ENCODE data around the gene ECI2. TPM values are rescaled to one million over a fixed set of nuclear protein-coding genes. Genes with fewer than 3 reads are reported as not detected.

Gene ECI2
- total and polyA plus RNA-seq, 2 of the 13 experiments (the other 11 are each of a cell fraction or from before 2014, with no cell fraction given), result 78.5 to 228 TPM

- no peak for TF ChIP-seq ZHX2 (IDR thresholded peaks at IDR 0.05; ENCODE audit: low read depth)
- TF ChIP-seq ZHX2 (CRISPR knock-in tag; IDR thresholded peaks at IDR 0.05; ENCODE audit: borderline replicate concordance), result no peak
- peak; percentile 52 for TF ChIP-seq ZNF883 (CRISPR knock-in tag; IDR thresholded peaks at IDR 0.05; ENCODE audit: not compliant biosample characterization)
- TF ChIP-seq POLR2AphosphoS2 (IDR thresholded peaks at IDR 0.05; ENCODE audit: low read depth, low read length), result no peak
- TF ChIP-seq, protein P1, sequence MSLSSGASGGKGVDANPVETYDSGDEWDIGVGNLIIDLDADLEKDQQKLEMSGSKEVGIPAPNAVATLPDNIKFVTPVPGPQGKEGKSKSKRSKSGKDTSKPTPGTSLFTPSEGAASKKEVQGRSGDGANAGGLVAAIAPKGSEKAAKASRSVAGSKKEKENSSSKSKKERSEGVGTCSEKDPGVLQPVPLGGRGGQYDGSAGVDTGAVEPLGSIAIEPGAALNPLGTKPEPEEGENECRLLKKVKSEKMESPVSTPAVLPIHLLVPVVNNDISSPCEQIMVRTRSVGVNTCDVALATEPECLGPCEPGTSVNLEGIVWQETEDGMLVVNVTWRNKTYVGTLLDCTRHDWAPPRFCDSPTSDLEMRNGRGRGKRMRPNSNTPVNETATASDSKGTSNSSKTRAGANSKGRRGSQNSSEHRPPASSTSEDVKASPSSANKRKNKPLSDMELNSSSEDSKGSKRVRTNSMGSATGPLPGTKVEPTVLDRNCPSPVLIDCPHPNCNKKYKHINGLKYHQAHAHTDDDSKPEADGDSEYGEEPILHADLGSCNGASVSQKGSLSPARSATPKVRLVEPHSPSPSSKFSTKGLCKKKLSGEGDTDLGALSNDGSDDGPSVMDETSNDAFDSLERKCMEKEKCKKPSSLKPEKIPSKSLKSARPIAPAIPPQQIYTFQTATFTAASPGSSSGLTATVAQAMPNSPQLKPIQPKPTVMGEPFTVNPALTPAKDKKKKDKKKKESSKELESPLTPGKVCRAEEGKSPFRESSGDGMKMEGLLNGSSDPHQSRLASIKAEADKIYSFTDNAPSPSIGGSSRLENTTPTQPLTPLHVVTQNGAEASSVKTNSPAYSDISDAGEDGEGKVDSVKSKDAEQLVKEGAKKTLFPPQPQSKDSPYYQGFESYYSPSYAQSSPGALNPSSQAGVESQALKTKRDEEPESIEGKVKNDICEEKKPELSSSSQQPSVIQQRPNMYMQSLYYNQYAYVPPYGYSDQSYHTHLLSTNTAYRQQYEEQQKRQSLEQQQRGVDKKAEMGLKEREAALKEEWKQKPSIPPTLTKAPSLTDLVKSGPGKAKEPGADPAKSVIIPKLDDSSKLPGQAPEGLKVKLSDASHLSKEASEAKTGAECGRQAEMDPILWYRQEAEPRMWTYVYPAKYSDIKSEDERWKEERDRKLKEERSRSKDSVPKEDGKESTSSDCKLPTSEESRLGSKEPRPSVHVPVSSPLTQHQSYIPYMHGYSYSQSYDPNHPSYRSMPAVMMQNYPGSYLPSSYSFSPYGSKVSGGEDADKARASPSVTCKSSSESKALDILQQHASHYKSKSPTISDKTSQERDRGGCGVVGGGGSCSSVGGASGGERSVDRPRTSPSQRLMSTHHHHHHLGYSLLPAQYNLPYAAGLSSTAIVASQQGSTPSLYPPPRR (CRISPR knock-in tag; IDR thresholded peaks at IDR 0.05; ENCODE audit: borderline replicate concordance), result peak; percentile 98
- TF ChIP-seq ZC3H4 (CRISPR knock-in tag; IDR thresholded peaks at IDR 0.05; ENCODE audit: borderline replicate concordance), result no peak
- no peak for TF ChIP-seq ZFP62 (CRISPR knock-in tag; IDR thresholded peaks at IDR 0.05)
- peak; percentile 97 for TF ChIP-seq HDAC1 (CRISPR knock-in tag; IDR thresholded peaks at IDR 0.05)
- peak; percentile 41 for TF ChIP-seq ASH2L (IDR thresholded peaks at IDR 0.05; ENCODE audit: insufficient read length, low read depth, low read length)
- TF ChIP-seq HHEX (CRISPR knock-in tag; IDR thresholded peaks at IDR 0.05), result peak; percentile 85
- TF ChIP-seq SATB2 (CRISPR knock-in tag; IDR thresholded peaks at IDR 0.05), result no peak
- TF ChIP-seq, protein P2, sequence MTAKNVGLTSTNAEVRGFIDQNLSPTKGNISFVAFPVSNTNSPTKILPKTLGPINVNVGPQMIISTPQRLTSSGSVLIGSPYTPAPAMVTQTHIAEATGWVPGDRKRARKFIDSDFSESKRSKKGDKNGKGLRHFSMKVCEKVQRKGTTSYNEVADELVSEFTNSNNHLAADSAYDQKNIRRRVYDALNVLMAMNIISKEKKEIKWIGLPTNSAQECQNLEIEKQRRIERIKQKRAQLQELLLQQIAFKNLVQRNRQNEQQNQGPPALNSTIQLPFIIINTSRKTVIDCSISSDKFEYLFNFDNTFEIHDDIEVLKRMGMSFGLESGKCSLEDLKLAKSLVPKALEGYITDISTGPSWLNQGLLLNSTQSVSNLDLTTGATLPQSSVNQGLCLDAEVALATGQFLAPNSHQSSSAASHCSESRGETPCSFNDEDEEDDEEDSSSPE (CRISPR knock-in tag; IDR thresholded peaks at IDR 0.05), result peak; percentile 58; the same call in 1 of the 2 replicates
- peak; percentile 73; the same call in 1 of the 2 replicates for TF ChIP-seq IRF9 (CRISPR knock-in tag; IDR thresholded peaks at IDR 0.05; ENCODE audit: borderline replicate concordance)
- no peak for TF ChIP-seq TBP (CRISPR knock-in tag; IDR thresholded peaks at IDR 0.05)
- TF ChIP-seq ZNF773 (CRISPR knock-in tag; IDR thresholded peaks at IDR 0.05; ENCODE audit: borderline replicate concordance), result no peak
- no peak for TF ChIP-seq CERS6 (CRISPR knock-in tag; IDR thresholded peaks at IDR 0.05)
Measured at GRCh38 chr6:4102687-4103244, 32.6 kb downstream of the ECI2 start (continued).

All from HepG2 (cell line).